ENCODE results near the gene ZDHHC4.

DNA sequence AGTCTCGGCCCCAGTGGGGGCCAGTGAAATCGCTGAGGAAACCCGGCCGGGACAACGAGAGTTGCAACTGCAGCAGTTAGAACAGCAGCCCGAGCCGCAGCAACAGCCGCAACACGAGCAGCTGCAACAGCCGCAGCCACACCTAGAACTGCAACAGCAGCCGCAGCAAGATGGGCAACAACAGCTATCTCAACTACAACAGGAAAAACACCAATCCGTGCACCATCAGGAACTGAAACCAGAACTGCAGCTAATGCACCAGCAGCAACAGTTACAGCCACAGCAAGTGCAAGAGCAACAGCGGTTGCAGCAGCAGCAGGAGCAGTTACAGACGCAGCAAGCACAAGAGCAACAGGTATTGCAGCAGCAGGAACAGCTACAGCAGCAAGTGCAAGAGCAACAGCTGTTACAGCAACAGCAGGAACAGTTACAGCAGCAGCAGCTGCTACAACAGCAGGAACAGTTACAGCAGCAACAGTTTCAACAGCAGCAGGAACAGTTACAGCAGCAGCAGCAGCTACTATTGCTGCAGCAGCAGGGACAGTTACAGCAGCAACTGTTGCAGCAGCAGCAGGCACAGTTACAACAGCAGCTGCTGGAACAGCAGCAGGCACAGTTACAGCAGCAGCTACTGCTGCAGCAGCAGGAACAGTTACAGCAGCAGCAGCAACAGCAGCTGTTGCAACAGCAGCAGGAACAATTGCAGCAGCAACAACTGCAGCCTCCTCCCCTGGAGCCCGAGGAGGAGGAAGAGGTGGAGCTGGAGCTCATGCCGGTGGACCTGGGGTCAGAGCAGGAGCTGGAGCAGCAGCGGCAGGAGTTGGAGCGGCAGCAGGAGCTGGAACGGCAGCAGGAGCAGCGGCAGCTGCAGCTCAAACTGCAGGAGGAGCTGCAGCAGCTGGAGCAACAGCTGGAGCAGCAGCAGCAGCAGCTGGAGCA, 44.2 kb downstream of the ZDHHC4 start:
- TF ChIP-seq, protein P1, sequence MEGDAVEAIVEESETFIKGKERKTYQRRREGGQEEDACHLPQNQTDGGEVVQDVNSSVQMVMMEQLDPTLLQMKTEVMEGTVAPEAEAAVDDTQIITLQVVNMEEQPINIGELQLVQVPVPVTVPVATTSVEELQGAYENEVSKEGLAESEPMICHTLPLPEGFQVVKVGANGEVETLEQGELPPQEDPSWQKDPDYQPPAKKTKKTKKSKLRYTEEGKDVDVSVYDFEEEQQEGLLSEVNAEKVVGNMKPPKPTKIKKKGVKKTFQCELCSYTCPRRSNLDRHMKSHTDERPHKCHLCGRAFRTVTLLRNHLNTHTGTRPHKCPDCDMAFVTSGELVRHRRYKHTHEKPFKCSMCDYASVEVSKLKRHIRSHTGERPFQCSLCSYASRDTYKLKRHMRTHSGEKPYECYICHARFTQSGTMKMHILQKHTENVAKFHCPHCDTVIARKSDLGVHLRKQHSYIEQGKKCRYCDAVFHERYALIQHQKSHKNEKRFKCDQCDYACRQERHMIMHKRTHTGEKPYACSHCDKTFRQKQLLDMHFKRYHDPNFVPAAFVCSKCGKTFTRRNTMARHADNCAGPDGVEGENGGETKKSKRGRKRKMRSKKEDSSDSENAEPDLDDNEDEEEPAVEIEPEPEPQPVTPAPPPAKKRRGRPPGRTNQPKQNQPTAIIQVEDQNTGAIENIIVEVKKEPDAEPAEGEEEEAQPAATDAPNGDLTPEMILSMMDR (IDR thresholded peaks at IDR 0.05): no peak
- TF ChIP-seq FOSL2 (IDR thresholded peaks at IDR 0.05) (no peak), FOSL2 (CRISPR knock-in tag; IDR thresholded peaks at IDR 0.05) (no peak), SMC3 (IDR thresholded peaks at IDR 0.05) (no peak), RFX5 (IDR thresholded peaks at IDR 0.05) (no peak), CEBPB (IDR thresholded peaks at IDR 0.05) (no peak), EP300 (IDR thresholded peaks at IDR 0.05) (no peak), RNF2 (IDR thresholded peaks at IDR 0.05; ENCODE audit: borderline replicate concordance, low read depth) (no peak), POLR2A (IDR thresholded peaks at IDR 0.05; ENCODE audit: low read length) (no peak)
- TF ChIP-seq, protein P2, sequence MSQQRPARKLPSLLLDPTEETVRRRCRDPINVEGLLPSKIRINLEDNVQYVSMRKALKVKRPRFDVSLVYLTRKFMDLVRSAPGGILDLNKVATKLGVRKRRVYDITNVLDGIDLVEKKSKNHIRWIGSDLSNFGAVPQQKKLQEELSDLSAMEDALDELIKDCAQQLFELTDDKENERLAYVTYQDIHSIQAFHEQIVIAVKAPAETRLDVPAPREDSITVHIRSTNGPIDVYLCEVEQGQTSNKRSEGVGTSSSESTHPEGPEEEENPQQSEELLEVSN (IDR thresholded peaks at IDR 0.05; ENCODE audit: borderline replicate concordance, low read depth): no peak

Data from A549 (cell line).